ENCODE results near the gene FCHSD2.
"Not testable (repeated sequence)": the region's sequence is repeated elsewhere in the genome, so short reads cannot be mapped to it uniquely, and the experiment has no call there.

Gene FCHSD2

GRCh38 chr11:72871119-72871518 is 271.0 kb downstream of the FCHSD2 start:
- DNase-seq (ENCODE audit: low read depth, low spot score): no peak
- no peak overlapping the region for H3K4me3 ChIP-seq (ENCODE audit: low read length)

GRCh38 chr11:72869831-72870230 is 272.3 kb downstream of the FCHSD2 start:
- no peak overlapping the region for H3K4me3 ChIP-seq (ENCODE audit: low read length)
- DNase-seq (ENCODE audit: low read depth, low spot score): no peak

GRCh38 chr11:72867970-72868369 is 274.1 kb downstream of the FCHSD2 start:
- H3K4me3 ChIP-seq (ENCODE audit: low read length): no peak overlapping the region
- DNase-seq (ENCODE audit: low read depth, low spot score): no peak

- DNase-seq (ENCODE audit: low read depth, low spot score): no peak
- H3K4me3 ChIP-seq (ENCODE audit: low read length): no peak overlapping the region
Observed at GRCh38 chr11:72864702-72865655, 277.1 kb downstream of the FCHSD2 start.

- DNase-seq (ENCODE audit: low read depth, low spot score): no peak
- H3K4me3 ChIP-seq (ENCODE audit: low read length): no peak overlapping the region
Observed at GRCh38 chr11:72863916-72864315, 278.2 kb downstream of the FCHSD2 start.

- DNase-seq (ENCODE audit: low read depth, low spot score): no peak
- no peak overlapping the region for H3K4me3 ChIP-seq (ENCODE audit: low read length)
Observed at GRCh38 chr11:72863091-72863490, 279.0 kb downstream of the FCHSD2 start.

- no peak for DNase-seq (ENCODE audit: low read depth, low spot score)
- no peak overlapping the region for H3K4me3 ChIP-seq (ENCODE audit: low read length)
Observed at GRCh38 chr11:72860592-72860991, 281.5 kb downstream of the FCHSD2 start.

- DNase-seq (ENCODE audit: low read depth, low spot score): no peak
- H3K4me3 ChIP-seq (ENCODE audit: low read length): no peak overlapping the region
Observed at GRCh38 chr11:72860010-72860409, 282.1 kb downstream of the FCHSD2 start.

- no peak overlapping the region for H3K4me3 ChIP-seq (ENCODE audit: low read length)
- no peak for DNase-seq (ENCODE audit: low read depth, low spot score)
Observed at GRCh38 chr11:72859126-72859525, 283.0 kb downstream of the FCHSD2 start.

GRCh38 chr11:72858267-72858666 is 283.9 kb downstream of the FCHSD2 start:
- not testable (repeated sequence) for DNase-seq (ENCODE audit: low read depth, low spot score); H3K4me3 ChIP-seq (ENCODE audit: low read length)

GRCh38 chr11:72856551-72857345 is 285.4 kb downstream of the FCHSD2 start:
- no peak for DNase-seq (ENCODE audit: low read depth, low spot score)
- H3K4me3 ChIP-seq (ENCODE audit: low read length): no peak overlapping the region

- DNase-seq (ENCODE audit: low read depth, low spot score): no peak
- H3K4me3 ChIP-seq (ENCODE audit: low read length): no peak overlapping the region
Observed at GRCh38 chr11:72856065-72856464, 286.1 kb downstream of the FCHSD2 start.

- no peak for DNase-seq (ENCODE audit: low read depth, low spot score)
- no peak overlapping the region for H3K4me3 ChIP-seq (ENCODE audit: low read length)
Observed at GRCh38 chr11:72851726-72852125, 290.4 kb downstream of the FCHSD2 start.

- no peak for DNase-seq (ENCODE audit: low read depth, low spot score)
- H3K4me3 ChIP-seq (ENCODE audit: low read length): no peak overlapping the region
Observed at GRCh38 chr11:72850832-72851231, 291.3 kb downstream of the FCHSD2 start.

GRCh38 chr11:72848846-72849466 is 293.2 kb downstream of the FCHSD2 start:
- peak; percentile 45 for DNase-seq (ENCODE audit: low read depth, low spot score)
- no peak overlapping the region for H3K4me3 ChIP-seq (ENCODE audit: low read length)

- DNase-seq (ENCODE audit: low read depth, low spot score): no peak
- no peak overlapping the region for H3K4me3 ChIP-seq (ENCODE audit: low read length)
Observed at GRCh38 chr11:72844356-72844755, 297.8 kb downstream of the FCHSD2 start.

- no peak for DNase-seq (ENCODE audit: low read depth, low spot score)
- no peak overlapping the region for H3K4me3 ChIP-seq (ENCODE audit: low read length)
Observed at GRCh38 chr11:72842653-72843330, 299.3 kb downstream of the FCHSD2 start.

GRCh38 chr11:72842126-72842525 is 300.0 kb downstream of the FCHSD2 start:
- H3K4me3 ChIP-seq (ENCODE audit: low read length): no peak overlapping the region
- DNase-seq (ENCODE audit: low read depth, low spot score): no peak

GRCh38 chr11:72841397-72841796 is 300.7 kb downstream of the FCHSD2 start:
- no peak for DNase-seq (ENCODE audit: low read depth, low spot score)
- no peak overlapping the region for H3K4me3 ChIP-seq (ENCODE audit: low read length)
